ENCODE measurements around the gene COL21A1.

DNA sequence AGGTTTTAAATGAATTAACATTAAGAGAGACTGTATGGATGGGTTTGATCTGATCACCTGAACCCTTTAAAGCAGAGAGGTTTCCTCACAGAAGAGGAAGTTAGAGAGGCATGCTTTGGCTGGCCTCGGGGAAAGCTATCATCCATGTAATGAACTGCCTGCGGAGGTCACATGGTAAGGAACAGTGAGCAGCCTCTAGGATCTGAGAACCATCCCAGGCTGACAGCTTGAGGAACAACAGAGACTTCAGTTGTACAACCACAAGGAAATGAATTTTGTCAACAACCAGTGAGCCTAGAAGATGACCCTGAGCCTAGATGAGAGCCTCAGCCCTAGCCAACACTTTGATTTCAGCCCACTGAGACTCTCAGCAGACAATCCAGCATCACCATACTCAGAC, 2.9 kb upstream of the COL21A1 start:
- TF ChIP-seq CTCF (conservative IDR thresholded peaks at IDR 0.05 in 1 of 2, IDR thresholded peaks at IDR 0.05 in 1 of 2; ENCODE audit: low read depth in 1 of 2, low read length in 2 of 2) = no peak
- no peak for TF ChIP-seq EZH2 (IDR thresholded peaks at IDR 0.05; ENCODE audit: low read length, missing control alignments)

Measured in fibroblast of lung (primary cell).